Measurements from ENCODE around the gene LCAT.
A peak's percentile ranks its signal among the peaks of the same experiment; 100 is the strongest.

Gene LCAT

GRCh38 chr16:67909056-67909742 is 34.7 kb downstream of the LCAT start:
- ATAC-seq (no peak), DNase-seq (no peak)

DNA sequence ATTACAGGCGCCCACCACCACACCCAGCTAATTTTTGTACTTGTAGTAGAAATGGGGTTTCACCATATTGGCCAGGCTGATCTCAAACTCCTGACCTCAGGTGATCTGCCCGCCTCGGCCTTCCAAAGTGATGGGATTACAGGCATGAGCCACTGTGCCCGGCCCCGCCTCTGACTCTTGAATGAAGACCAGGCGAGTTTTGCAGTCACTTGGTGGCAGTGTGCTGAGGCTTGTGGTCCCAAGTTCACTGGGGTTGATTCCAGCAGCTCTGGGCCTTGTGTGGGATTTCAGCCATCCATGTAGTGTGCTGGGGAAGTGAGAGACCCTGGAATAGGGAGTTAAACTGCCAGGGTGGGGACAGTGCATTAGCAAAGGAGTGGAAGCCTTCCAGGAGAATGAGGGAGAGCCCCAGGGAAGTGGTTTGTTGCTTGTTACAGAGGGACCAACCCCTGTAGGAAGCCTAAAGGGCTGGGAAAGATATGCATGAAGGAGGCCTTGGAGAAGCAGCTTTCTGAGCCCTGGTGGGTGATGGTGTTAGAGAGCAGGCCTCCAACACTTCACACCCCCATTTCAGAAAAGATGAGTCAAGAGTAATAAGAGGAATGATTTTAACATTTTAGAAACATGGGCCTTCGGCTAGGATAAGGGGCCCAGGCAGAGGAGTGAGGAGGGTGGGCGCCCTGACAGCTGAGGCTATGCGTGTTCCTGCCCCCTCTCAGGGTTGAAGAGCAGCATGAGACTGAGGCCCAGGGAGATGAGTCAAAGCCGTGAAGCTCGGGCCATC is 36.3 kb downstream of the LCAT start:
- DNase-seq, result no peak

GRCh38 chr16:67902831-67903230 is 41.1 kb downstream of the LCAT start:
- no peak for ATAC-seq
- DNase-seq, result no peak

More for the DNA sequence above, 36.3 kb downstream of the LCAT start:
- no peak for ATAC-seq

DNA sequence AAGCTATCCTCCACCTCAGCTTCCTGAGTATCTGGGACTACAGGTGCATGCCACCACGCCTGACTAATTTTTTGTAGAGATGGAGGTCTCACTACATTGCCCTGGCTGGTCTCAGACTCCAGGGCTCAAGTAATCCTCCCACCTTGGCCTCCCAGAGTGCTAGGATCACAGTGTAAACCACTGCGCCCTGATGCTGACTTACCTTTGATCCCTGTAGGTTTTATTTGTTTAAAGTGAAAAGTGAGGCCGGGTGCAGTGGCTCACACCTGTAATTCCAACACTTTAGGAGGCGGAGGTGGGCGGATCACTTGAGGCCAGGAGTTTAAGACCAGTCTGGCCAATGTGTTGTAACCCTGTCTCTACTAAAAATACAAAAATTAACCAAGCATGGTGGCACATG is 42.2 kb downstream of the LCAT start:
- ATAC-seq, result no peak
- no peak for DNase-seq

DNA sequence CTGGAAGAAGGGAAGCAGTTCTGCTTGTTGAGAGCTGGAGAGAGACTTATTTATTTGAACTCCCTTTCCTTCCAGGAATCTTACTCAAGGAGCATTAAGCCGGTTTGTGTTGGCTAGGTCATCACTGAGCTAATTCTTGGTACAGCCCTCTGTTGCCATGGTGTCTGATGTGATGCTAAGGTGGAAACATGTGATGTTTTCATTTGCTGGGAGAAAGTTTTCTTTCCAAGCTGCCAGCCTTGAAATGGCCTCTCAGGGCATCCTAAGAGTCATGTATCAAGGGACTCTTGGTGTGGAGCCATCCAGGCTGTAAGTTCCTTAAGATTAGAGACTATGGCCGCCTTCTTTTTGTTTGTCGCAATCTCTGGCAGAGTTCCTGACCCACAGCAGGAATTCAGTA is 46.7 kb downstream of the LCAT start:
- no peak for DNase-seq
- ATAC-seq, result no peak

DNA sequence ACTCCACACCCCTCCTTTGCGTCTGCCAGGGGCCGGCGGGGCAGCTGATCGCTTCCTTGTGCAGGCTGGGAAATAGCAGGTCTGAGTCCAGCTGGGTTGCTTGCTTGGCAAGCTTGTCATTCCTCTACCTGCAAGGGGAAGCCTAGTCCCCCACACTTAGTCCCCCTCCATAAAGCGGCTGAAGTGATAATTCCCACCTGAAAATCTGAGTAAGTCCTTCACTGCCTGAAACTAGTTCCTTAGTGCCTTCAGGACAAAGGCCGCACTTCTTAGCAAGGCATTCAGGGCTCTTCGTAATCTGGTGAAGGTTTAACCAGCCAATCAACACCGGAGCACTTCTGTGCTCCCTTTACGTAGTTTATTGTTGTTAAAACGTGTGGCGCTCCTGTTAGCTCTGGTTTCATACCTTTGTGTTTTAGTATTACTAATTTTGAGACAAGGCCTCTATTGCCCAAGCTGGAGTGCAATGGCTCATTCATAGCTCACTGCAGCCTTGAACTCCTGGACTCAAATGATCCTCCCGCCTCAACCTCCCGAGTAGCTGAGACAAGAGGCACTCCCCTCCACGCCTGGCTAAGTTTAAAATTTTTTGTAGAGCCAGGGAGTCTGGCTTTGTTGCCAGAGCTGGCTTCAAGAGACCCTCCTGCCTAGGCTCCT is 50.0 kb downstream of the LCAT start:
- DNase-seq, result no peak
- ATAC-seq, result no peak

GRCh38 chr16:67892899-67893742 is 50.8 kb downstream of the LCAT start, which contains the start of gene PSKH1:
Gene PSKH1, plus strand, starts transcription at chr16:67893254. Its CDS starts 15,496 bp downstream, at chr16:67908750.
- peak; percentile 96 for DNase-seq
- ATAC-seq, result peak; percentile 98

GRCh38 chr16:67892375-67892774 is 51.5 kb downstream of the LCAT start:
- ATAC-seq (no peak), DNase-seq (no peak)

All from stimulated activated naive CD8-positive, alpha-beta T cell treated with anti-CD3 and anti-CD28 coated beads, Interleukin-15, Interleukin-2, amounts not matched to agents 100 U/mL and 50 U/mL, for 24 hours (primary cell).